Cardiac muscle cell (in vitro differentiated cells and primary cell): ENCODE results near the gene DHCR24. TPM values are rescaled to one million over a fixed set of nuclear protein-coding genes. Genes with fewer than 3 reads are reported as not detected.

Source experiments
- DNase-seq, 2 donors: peaks; one replicate each; pipeline versions ENCODE4 v3.0.0 to v3.0.0-alpha.2; 2010 to 2017; ENCODE audit warnings: low read depth in 1 of 2, low spot score in 1 of 2
- H3K27ac ChIP-seq: fragments of 200-600 bp; sonication (generic); 2 replicates; pipeline ENCODE4 v1.5.1; 2016
- H3K27me3 ChIP-seq: fragments of 200-600 bp; sonication (generic); 2 replicates; pipeline ENCODE4 v1.6.0; 2016; ENCODE audit warnings: control low read depth
- H3K36me3 ChIP-seq: fragments of 200-600 bp; sonication (generic); 2 replicates; pipeline ENCODE4 v1.5.1; 2016; ENCODE audit warnings: control low read depth
- H3K4me1 ChIP-seq: fragments of 200-600 bp; sonication (generic); 2 replicates; pipeline ENCODE4 v1.8.1; 2017; ENCODE audit warnings: low read depth, mild to moderate bottlenecking, mixed run types
- H3K4me3 ChIP-seq: fragments of 200-600 bp; sonication (generic); 2 replicates; pipeline ENCODE4 v1.5.1; 2016; ENCODE audit warnings: mild to moderate bottlenecking
- H3K9me3 ChIP-seq: fragments of 200-600 bp; sonication (generic); 2 replicates; pipeline ENCODE4 v1.5.1; 2017; ENCODE audit warnings: low read depth, mild to moderate bottlenecking, control low read depth
- CTCF ChIP-seq: IDR thresholded peaks from 2 replicates; pipeline ENCODE4 v1.5.1; 2012; ENCODE audit warnings: low read depth, mild to moderate bottlenecking, low read length
- polyA plus RNA-seq: library from polyadenylated mRNA; unstranded; fragments of >200 nt; fragmentation: Nextera tagmentation; extraction: Ambion mirVana; gene quantifications from 2 replicates; pipeline ENCODE4 v1.2.1, GENCODE V29; 2016
- total RNA-seq: library from RNA; depleted of rRNA; stranded (reverse); fragments of >200 nt; gene quantifications from 2 replicates; pipeline ENCODE4 v1.2.3, GENCODE V29; 2016

DHCR24 gene
- total and polyA plus RNA-seq, 2 experiments from 2014 or later, result 144 to 181 TPM

GRCh38 chr1:54819195-54819536 lies 67.8 kb downstream of the DHCR24 start:
- H3K4me1 ChIP-seq, result no peaks in the 10 kb centered on the region
- H3K9me3 ChIP-seq, result no peaks in the 10 kb centered on the region
- no peaks in the 10 kb centered on the region for H3K27me3 ChIP-seq
- TF ChIP-seq CTCF, result no peak
- H3K36me3 ChIP-seq, result no peaks in the 10 kb centered on the region
- no peak overlapping the region for H3K27ac ChIP-seq
- no peak for DNase-seq
- no peak overlapping the region for H3K4me3 ChIP-seq

- peak in 1 of 2 donors; percentile 46 for DNase-seq
- Histone ChIP-seq H3K36me3 (no peaks in the 10 kb centered on the region), H3K9me3 (no peaks in the 10 kb centered on the region), H3K27ac (no peak overlapping the region), H3K27me3 (no peaks in the 10 kb centered on the region), H3K4me1 (no peaks in the 10 kb centered on the region), H3K4me3 (no peak overlapping the region)
- TF ChIP-seq CTCF, result no peak
Measured at GRCh38 chr1:54818461-54819194, 68.4 kb downstream of the DHCR24 start.

DNA sequence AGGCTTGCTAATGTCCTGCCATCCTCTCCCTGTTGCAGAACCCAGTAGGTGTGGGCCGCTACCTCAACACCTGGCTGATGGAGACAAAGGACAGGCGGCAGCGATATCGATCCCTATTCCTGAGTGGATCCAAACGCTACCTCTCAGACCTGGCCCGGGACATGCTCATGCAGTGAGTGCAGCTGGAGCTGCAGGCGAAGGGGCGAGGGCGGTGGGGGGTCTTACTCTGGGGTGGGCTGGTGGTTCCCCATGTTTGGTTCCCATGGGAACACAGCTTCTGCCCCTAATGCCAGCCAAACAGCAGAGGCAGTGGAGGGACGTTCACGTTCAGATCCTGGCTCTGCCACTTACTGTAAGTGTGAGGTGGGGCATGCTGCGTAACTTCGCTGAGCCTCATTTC lies 70.0 kb downstream of the DHCR24 start:
- no peak for TF ChIP-seq CTCF
- H3K27ac ChIP-seq, result no peak overlapping the region
- no peaks in the 10 kb centered on the region for H3K4me1 ChIP-seq
- no peak for DNase-seq
- H3K27me3 ChIP-seq, result peaks cover 6% of the 10 kb centered on the region
- no peaks in the 10 kb centered on the region for H3K9me3 ChIP-seq
- no peaks in the 10 kb centered on the region for H3K36me3 ChIP-seq
- H3K4me3 ChIP-seq, result no peak overlapping the region

- TF ChIP-seq CTCF, result no peak
- Histone ChIP-seq H3K36me3 (no peaks in the 10 kb centered on the region), H3K27me3 (peaks cover 6% of the 10 kb centered on the region), H3K27ac (no peak overlapping the region), H3K4me3 (no peak overlapping the region), H3K4me1 (no peaks in the 10 kb centered on the region), H3K9me3 (no peaks in the 10 kb centered on the region)
- DNase-seq, result no peak
Measured at GRCh38 chr1:54816130-54816529, 70.9 kb downstream of the DHCR24 start.

GRCh38 chr1:54815086-54815876 lies 71.7 kb downstream of the DHCR24 start:
- no peak overlapping the region for H3K27ac ChIP-seq
- peaks cover 6% of the 10 kb centered on the region for H3K27me3 ChIP-seq
- H3K4me1 ChIP-seq, result no peaks in the 10 kb centered on the region
- TF ChIP-seq CTCF, result no peak
- DNase-seq, result no peak
- no peaks in the 10 kb centered on the region for H3K36me3 ChIP-seq
- H3K9me3 ChIP-seq, result no peaks in the 10 kb centered on the region
- H3K4me3 ChIP-seq, result no peak overlapping the region
